Measurements from ENCODE around the gene NATD1. TPM values are rescaled to one million over a fixed set of nuclear protein-coding genes. Genes with fewer than 3 reads are reported as not detected.

Gene NATD1
- total and polyA plus RNA-seq, 2 experiments from 2014 or later, result 2.1 to 8.1 TPM

DNA sequence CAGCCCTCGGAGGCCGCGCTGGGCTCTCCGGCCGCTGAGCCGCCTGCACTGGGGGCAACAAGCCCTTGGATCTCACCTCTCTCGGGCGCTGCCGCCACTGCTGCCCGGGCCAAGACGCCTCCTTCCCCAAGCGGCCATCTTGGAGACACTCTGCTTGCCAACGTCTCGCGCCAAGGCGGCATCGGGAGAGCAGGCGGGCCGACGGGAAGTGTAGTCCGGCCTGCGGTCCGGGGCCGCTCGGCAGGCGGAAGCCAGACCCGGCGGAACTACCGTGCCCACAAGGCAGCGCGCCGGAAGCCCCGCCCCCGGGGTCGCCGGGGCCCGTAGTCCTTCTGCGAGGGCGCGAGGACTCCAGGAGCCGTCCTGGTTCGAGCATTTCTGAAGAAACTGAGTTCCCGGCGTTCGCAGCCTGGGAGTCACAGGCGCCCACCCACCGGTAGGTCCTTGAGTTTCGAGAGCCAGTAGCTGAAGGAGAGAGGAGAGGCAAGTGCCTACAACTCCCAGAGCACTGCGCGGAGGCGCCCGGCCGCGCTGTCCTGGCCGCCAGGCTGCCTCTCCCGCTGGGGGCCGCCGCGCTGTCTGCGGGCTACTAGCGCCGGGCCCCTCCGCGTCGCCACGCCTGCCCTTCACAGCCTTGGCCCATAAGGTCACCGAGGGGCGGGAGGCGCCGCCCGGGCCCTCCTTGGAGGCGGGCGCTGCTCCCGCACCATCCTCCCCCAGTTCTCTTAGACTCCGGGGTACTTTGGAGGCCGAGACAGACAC, 39.0 kb downstream of the NATD1 start, which contains the start of gene TMEM11 (continued):
- TF ChIP-seq ZNF462 (CRISPR knock-in tag; IDR thresholded peaks at IDR 0.05) (no peak), POLR2AphosphoS5 (IDR thresholded peaks at IDR 0.05; ENCODE audit: low read depth) (peak; percentile 70)
- TF ChIP-seq, protein P1, sequence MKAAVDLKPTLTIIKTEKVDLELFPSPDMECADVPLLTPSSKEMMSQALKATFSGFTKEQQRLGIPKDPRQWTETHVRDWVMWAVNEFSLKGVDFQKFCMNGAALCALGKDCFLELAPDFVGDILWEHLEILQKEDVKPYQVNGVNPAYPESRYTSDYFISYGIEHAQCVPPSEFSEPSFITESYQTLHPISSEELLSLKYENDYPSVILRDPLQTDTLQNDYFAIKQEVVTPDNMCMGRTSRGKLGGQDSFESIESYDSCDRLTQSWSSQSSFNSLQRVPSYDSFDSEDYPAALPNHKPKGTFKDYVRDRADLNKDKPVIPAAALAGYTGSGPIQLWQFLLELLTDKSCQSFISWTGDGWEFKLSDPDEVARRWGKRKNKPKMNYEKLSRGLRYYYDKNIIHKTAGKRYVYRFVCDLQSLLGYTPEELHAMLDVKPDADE (IDR thresholded peaks at IDR 0.05), result peak; percentile 98

- ATAC-seq (peak; percentile 17), DNase-seq (ENCODE audit: low spot score) (peak; percentile 68)
- Histone ChIP-seq H3K9me2 (ENCODE audit: insufficient read depth) (no peaks in the 10 kb centered on the region), H3K4me2 (peak overlapping the region; percentile 95), H2AFZ (peak overlapping the region; percentile 85; the same call in 1 of the 2 replicates), H3K36me3 (ENCODE audit: insufficient read depth) (peaks cover 6% of the 10 kb centered on the region; the same call in 1 of the 2 replicates), H3K4me1 (ENCODE audit: insufficient read depth) (peaks cover 21% of the 10 kb centered on the region), H3F3A (replicated peaks; ENCODE audit: low read depth) (peaks cover 6% of the 10 kb centered on the region), H4K20me1 (replicated peaks; ENCODE audit: insufficient read depth) (peaks cover 41% of the 10 kb centered on the region), H3K4me3 (peak overlapping the region; percentile 98), H3K27ac (ENCODE audit: low read depth) (peak overlapping the region; percentile 95), H3K79me2 (replicated peaks; ENCODE audit: insufficient read depth) (peaks cover 65% of the 10 kb centered on the region), H3K27me3 (ENCODE audit: insufficient read depth) (no peaks in the 10 kb centered on the region)
- Mint-ChIP-seq H3K36me3 (ENCODE audit: low read depth) (peaks cover 14% of the 10 kb centered on the region), H3K4me3 (peak overlapping the region; percentile 98), H3K27ac (peak overlapping the region; percentile 98), H3K4me1 (peaks cover 38% of the 10 kb centered on the region), H3K9me3 (no peaks in the 10 kb centered on the region), H3K27me3 (ENCODE audit: insufficient read depth, low read depth, poor library complexity) (peaks cover 2% of the 10 kb centered on the region)
- no peak for TF ChIP-seq EZH2phosphoT487 (IDR thresholded peaks at IDR 0.05; ENCODE audit: unreplicated experiment)
- TF ChIP-seq ZNF114 (CRISPR knock-in tag; IDR thresholded peaks at IDR 0.05), result no peak
- TF ChIP-seq NANOG (IDR thresholded peaks at IDR 0.05; ENCODE audit: borderline replicate concordance), result no peak
- TF ChIP-seq CREB1 (CRISPR knock-in tag; IDR thresholded peaks at IDR 0.05; ENCODE audit: low read depth), result no peak
- TF ChIP-seq, protein P1 (IDR thresholded peaks at IDR 0.05), result no peak
- no peak for TF ChIP-seq ZNF331 (CRISPR knock-in tag; IDR thresholded peaks at IDR 0.05; ENCODE audit: low read depth)
- TF ChIP-seq STAT1 (IDR thresholded peaks at IDR 0.05; ENCODE audit: unreplicated experiment), result no peak
- no peak for TF ChIP-seq JUNB (IDR thresholded peaks at IDR 0.05; ENCODE audit: unreplicated experiment)
- no peak for TF ChIP-seq POLR2AphosphoS5 (IDR thresholded peaks at IDR 0.05; ENCODE audit: low read depth)
Observed at GRCh38 chr17:21213638-21214014, 39.6 kb downstream of the NATD1 start.

All from GM23338 (cell line).